Islet of Langerhans (tissue), 1 donor: Measurements from ENCODE around the gene SATB2.

Source experiments
- FAIRE-seq: peaks from one replicate; lab custom pipeline; 2011; peaks lifted over from hg19 to GRCh38; lab: Jason Lieb, UNC

Gene SATB2

GRCh38 chr2:199457147-199458008 is at the start of gene SATB2:
Gene SATB2, minus strand, starts transcription at chr2:199457939. Its CDS starts 1,902 bp downstream, at chr2:199456037.
- FAIRE-seq = no peak

- FAIRE-seq = no peak
Observed at GRCh38 chr2:199505755-199506403, 48.1 kb upstream of the SATB2 start.

- FAIRE-seq = no peak
Observed at GRCh38 chr2:199503148-199503547, 45.4 kb upstream of the SATB2 start.

GRCh38 chr2:199499005-199499404 is 41.3 kb upstream of the SATB2 start:
- no peak for FAIRE-seq

GRCh38 chr2:199495147-199495546 is 37.4 kb upstream of the SATB2 start:
- no peak for FAIRE-seq

- FAIRE-seq = no peak
Observed at GRCh38 chr2:199490049-199490448, 32.3 kb upstream of the SATB2 start.

GRCh38 chr2:199488772-199489400 is 31.1 kb upstream of the SATB2 start:
- FAIRE-seq = no peak

GRCh38 chr2:199485732-199486335 is 28.1 kb upstream of the SATB2 start:
- FAIRE-seq = no peak

- FAIRE-seq = no peak
Observed at GRCh38 chr2:199484927-199485326, 27.2 kb upstream of the SATB2 start.

- no peak for FAIRE-seq
Observed at GRCh38 chr2:199480966-199481365, 23.2 kb upstream of the SATB2 start.

- FAIRE-seq = no peak
Observed at GRCh38 chr2:199477277-199477834, 19.6 kb upstream of the SATB2 start.

- no peak for FAIRE-seq
Observed at GRCh38 chr2:199471443-199472057, 13.8 kb upstream of the SATB2 start.

GRCh38 chr2:199470672-199471442 is 13.1 kb upstream of the SATB2 start:
- FAIRE-seq = no peak

- no peak for FAIRE-seq
Observed at GRCh38 chr2:199470361-199470671, 12.6 kb upstream of the SATB2 start.

GRCh38 chr2:199469514-199470360 is 12.0 kb upstream of the SATB2 start:
- FAIRE-seq = no peak

- no peak for FAIRE-seq
Observed at GRCh38 chr2:199468561-199469513, 11.1 kb upstream of the SATB2 start.

- FAIRE-seq = no peak
Observed at GRCh38 chr2:199467066-199467822, 9.5 kb upstream of the SATB2 start.

GRCh38 chr2:199466692-199467065 is 8.9 kb upstream of the SATB2 start:
- FAIRE-seq = no peak
